ENCODE data around the gene FOXO6. TPM values are rescaled to one million over a fixed set of nuclear protein-coding genes. Genes with fewer than 3 reads are reported as not detected.

Gene FOXO6
- total and polyA plus RNA-seq, 2 donors = 1.2 to 1.5 TPM

DNA sequence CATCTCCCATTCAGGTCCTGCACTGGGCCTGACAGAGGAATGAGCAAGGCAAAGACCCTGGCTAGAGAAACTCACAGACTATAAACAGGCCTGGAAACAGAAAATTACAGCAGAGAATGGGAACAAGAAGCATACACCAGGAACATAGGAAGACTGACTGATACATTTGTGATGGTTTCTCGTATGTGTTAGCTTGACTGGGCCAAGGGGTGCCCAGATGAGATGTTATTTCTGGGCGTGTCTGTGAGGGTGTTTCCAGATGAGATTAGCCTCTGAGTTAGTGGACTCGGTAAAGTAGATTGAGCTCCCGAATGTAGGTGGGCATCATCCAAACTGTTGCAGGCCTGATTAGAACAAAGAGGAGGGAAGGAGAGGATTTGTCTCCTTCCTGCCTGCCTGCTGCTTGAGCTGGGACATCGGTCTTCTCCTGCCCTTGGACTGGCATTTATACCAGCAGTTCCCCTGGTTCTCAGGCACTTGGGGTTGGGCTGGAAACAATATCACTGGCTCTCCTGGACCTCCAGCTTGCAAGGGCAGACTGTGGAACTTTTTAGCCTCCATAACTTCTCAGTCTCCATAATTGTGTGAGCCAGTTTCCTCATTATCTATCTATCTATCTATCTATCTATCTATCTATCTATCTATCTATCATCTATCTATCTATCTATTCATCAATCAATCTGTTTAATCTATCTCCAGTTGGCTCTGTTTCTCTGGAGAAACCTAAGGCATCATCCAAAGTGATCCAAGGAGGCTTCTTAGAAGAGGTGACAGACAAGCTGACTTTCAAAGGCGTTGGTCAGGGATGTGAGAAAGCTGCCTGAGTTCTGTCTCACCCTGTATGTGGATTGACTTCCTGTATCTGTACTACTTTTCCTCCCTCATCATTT is 9.7 kb upstream of the FOXO6 start:
- H3K36me3 ChIP-seq (ENCODE audit: insufficient read depth) = no peaks in the 10 kb centered on the region
- H3K4me1 ChIP-seq (ENCODE audit: insufficient read depth) = no peaks in the 10 kb centered on the region
- no peak overlapping the region for H3K27ac ChIP-seq (ENCODE audit: low read depth)
- no peak for DNase-seq (ENCODE audit: extremely low spot score)
- WGBS = 83% methylated on average over 6 of the region's 6 CpGs
- no peak overlapping the region for H3K4me3 ChIP-seq (ENCODE audit: low read depth, low read length)

DNA sequence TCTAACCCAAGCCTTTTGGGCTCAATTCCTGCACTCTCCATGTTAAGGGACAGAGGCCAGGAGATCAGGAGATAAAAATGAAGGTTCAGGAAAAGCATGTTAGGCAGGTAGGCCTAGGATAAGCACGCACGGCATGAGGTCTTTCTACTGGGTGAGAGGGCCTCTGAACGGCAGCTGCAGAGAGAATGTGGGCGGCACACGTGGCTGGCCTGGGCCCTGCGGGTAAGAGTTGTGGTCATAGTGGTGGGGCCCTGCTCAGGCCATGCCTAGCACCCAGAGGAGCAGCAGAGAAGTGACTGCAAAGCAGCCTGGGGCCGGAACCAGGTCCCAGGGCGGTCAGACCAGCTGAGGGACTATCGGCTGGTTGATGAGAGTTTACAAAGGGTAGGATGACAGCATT is 7.5 kb upstream of the FOXO6 start:
- no peak for DNase-seq (ENCODE audit: extremely low spot score)
- H3K36me3 ChIP-seq (ENCODE audit: insufficient read depth) = no peaks in the 10 kb centered on the region
- WGBS = 78% methylated on average over 9 of the region's 9 CpGs

DNA sequence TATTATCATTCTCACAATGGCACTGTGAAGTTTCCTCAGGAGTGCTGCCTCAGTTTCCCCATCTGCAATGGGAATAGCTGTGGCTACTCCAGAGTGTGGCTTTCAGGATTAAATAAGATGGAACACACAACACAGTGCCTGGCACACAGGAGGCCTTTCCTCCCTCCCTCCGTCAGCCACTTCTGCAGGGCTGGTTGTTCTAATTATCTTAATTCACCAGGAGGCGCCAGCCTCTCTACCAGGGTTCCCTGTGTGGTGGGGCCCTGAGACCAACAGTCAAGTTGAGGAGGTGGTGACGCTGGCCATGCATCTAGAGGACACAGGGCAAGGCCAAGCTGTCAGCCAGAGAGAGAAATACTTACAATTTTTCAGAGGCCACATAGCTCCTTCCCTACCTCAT is 6.3 kb upstream of the FOXO6 start:
- Histone ChIP-seq H3K36me3 (ENCODE audit: insufficient read depth) (no peaks in the 10 kb centered on the region), H3K27ac (ENCODE audit: low read depth) (no peak overlapping the region), H3K4me1 (ENCODE audit: insufficient read depth) (no peaks in the 10 kb centered on the region), H3K4me3 (ENCODE audit: low read depth, low read length) (no peak overlapping the region)
- WGBS = 95% methylated on average over 3 of the region's 3 CpGs
- DNase-seq (ENCODE audit: extremely low spot score) = no peak

More for the DNA sequence above, 7.5 kb upstream of the FOXO6 start:
- Histone ChIP-seq H3K4me3 (ENCODE audit: low read depth, low read length) (no peak overlapping the region), H3K4me1 (ENCODE audit: insufficient read depth) (no peaks in the 10 kb centered on the region), H3K27ac (ENCODE audit: low read depth) (no peak overlapping the region)

DNA sequence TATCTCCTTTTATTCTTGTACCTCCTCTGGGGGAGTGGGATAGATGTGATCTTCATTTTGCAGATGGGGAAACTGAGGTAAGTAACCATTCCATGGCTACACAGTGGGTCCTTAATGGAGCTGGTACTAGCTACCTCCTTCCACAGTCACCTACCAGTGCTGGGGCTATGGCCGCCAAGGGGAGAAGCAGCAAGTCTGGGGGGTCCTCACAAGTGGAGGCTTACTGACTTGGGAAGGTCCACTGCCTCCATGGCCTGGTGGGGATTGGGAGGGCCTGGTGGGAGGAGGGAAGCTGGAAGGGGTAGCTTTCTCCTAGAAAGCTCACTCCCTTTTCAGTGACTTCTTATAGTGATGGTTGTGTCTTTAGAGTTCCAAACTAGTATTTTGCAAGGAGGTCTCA is 5.9 kb upstream of the FOXO6 start:
- no peaks in the 10 kb centered on the region for H3K4me1 ChIP-seq (ENCODE audit: insufficient read depth)
- H3K4me3 ChIP-seq (ENCODE audit: low read depth, low read length) = no peak overlapping the region
- H3K27ac ChIP-seq (ENCODE audit: low read depth) = no peak overlapping the region
- no peaks in the 10 kb centered on the region for H3K36me3 ChIP-seq (ENCODE audit: insufficient read depth)
- 100% methylated on average over 1 of the region's 1 CpG for WGBS
- DNase-seq (ENCODE audit: extremely low spot score) = no peak

DNA sequence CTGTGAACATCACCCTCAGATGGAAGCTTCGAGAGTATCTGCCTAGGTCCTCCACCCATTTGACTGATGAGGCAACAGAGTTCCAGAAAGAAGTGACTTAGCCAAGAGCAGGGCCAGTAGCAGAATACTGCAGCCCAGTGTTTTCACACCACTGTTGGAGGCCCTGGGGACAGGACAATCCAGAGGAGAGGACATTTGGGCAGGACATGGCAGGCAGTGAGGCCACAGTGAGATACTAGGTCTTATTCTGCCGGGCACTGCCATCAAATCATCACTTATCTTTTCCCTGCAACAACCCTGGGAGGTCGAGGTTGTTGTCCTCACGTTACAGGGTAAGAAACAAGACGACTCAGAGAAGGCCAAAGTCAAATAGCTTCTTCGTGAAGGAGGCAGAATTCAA is 5.5 kb upstream of the FOXO6 start:
- no peak overlapping the region for H3K4me3 ChIP-seq (ENCODE audit: low read depth, low read length)
- 86% methylated on average over 6 of the region's 6 CpGs for WGBS
- H3K27ac ChIP-seq (ENCODE audit: low read depth) = no peak overlapping the region
- no peaks in the 10 kb centered on the region for H3K4me1 ChIP-seq (ENCODE audit: insufficient read depth)
- DNase-seq (ENCODE audit: extremely low spot score) = no peak
- no peaks in the 10 kb centered on the region for H3K36me3 ChIP-seq (ENCODE audit: insufficient read depth)

- 93% methylated on average over 4 of the region's 4 CpGs for WGBS
- Histone ChIP-seq H3K4me3 (ENCODE audit: low read depth, low read length) (no peak overlapping the region), H3K4me1 (ENCODE audit: insufficient read depth) (no peaks in the 10 kb centered on the region), H3K27ac (ENCODE audit: low read depth) (no peak overlapping the region), H3K36me3 (ENCODE audit: insufficient read depth) (no peaks in the 10 kb centered on the region)
- DNase-seq (ENCODE audit: extremely low spot score) = no peak
Observed at GRCh38 chr1:41356752-41357151, 4.5 kb upstream of the FOXO6 start.

GRCh38 chr1:41357451-41358101 is 3.7 kb upstream of the FOXO6 start:
- DNase-seq (ENCODE audit: extremely low spot score) = no peak
- Histone ChIP-seq H3K4me3 (ENCODE audit: low read depth, low read length) (no peak overlapping the region), H3K36me3 (ENCODE audit: insufficient read depth) (no peaks in the 10 kb centered on the region), H3K4me1 (ENCODE audit: insufficient read depth) (no peaks in the 10 kb centered on the region), H3K27ac (ENCODE audit: low read depth) (no peak overlapping the region)
- WGBS = 46% methylated on average over 6 of the region's 6 CpGs

DNA sequence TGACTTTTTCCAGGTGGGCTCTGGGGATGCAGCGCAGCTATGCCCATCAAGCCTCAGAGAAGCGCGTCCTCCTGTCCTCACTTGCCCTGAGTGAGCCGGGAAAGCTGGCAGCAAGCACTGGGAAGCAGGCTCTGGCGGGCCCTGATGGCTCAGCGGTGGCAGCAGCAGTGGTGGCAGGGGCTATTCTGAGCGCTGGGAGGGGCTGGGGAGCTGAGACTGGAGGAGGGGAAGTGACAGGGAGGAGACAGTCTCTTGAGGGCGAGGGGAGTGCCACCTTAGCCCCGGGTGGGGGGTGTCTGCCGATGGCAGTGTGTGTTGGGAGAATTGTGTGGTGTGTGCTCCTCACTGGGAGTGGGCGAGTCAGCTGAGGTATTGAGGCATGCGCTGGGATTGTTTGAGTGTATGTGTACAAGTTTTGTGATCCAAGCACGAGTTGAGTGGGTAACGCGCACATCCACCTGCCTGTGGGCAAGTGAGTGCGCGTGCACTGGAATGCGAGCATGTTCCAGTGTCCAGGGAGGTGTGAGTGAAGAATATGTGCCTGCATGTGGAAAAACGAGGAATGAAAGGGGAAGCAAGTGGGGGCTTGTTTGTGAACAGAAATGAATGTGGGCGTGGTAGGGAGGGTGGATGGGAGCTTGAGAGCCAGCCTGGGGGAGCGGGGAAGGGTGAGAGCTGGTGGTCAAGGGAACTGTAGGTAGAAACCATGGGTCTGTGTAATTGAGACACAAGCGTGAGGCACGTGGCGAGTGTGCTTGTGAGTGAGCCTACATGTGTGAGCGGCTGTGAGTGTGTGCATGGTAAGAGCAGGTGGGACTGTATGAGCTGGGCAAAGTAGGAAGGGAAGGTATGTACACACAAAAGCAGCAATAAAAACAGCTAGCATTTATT is 2.9 kb upstream of the FOXO6 start:
- no peaks in the 10 kb centered on the region for H3K4me1 ChIP-seq (ENCODE audit: insufficient read depth)
- no peak for DNase-seq (ENCODE audit: extremely low spot score)
- no peak overlapping the region for H3K4me3 ChIP-seq (ENCODE audit: low read depth, low read length)
- 69% methylated on average over 25 of the region's 25 CpGs for WGBS
- H3K27ac ChIP-seq (ENCODE audit: low read depth) = peak overlapping the region; percentile 26
- H3K36me3 ChIP-seq (ENCODE audit: insufficient read depth) = no peaks in the 10 kb centered on the region

- Histone ChIP-seq H3K4me1 (ENCODE audit: insufficient read depth) (no peaks in the 10 kb centered on the region), H3K36me3 (ENCODE audit: insufficient read depth) (no peaks in the 10 kb centered on the region), H3K27ac (ENCODE audit: low read depth) (no peak overlapping the region), H3K4me3 (ENCODE audit: low read depth, low read length) (no peak overlapping the region)
- WGBS = 92% methylated on average over 10 of the region's 10 CpGs
- DNase-seq (ENCODE audit: extremely low spot score) = no peak
Observed at GRCh38 chr1:41359211-41360073, 1.8 kb upstream of the FOXO6 start.

- H3K4me3 ChIP-seq (ENCODE audit: low read depth, low read length) = no peak overlapping the region
- DNase-seq (ENCODE audit: extremely low spot score) = no peak
- H3K36me3 ChIP-seq (ENCODE audit: insufficient read depth) = no peaks in the 10 kb centered on the region
- 75% methylated on average over 12 of the region's 12 CpGs for WGBS
- no peaks in the 10 kb centered on the region for H3K4me1 ChIP-seq (ENCODE audit: insufficient read depth)
- H3K27ac ChIP-seq (ENCODE audit: low read depth) = no peak overlapping the region
Observed at GRCh38 chr1:41360074-41360785, 1.0 kb upstream of the FOXO6 start.

DNA sequence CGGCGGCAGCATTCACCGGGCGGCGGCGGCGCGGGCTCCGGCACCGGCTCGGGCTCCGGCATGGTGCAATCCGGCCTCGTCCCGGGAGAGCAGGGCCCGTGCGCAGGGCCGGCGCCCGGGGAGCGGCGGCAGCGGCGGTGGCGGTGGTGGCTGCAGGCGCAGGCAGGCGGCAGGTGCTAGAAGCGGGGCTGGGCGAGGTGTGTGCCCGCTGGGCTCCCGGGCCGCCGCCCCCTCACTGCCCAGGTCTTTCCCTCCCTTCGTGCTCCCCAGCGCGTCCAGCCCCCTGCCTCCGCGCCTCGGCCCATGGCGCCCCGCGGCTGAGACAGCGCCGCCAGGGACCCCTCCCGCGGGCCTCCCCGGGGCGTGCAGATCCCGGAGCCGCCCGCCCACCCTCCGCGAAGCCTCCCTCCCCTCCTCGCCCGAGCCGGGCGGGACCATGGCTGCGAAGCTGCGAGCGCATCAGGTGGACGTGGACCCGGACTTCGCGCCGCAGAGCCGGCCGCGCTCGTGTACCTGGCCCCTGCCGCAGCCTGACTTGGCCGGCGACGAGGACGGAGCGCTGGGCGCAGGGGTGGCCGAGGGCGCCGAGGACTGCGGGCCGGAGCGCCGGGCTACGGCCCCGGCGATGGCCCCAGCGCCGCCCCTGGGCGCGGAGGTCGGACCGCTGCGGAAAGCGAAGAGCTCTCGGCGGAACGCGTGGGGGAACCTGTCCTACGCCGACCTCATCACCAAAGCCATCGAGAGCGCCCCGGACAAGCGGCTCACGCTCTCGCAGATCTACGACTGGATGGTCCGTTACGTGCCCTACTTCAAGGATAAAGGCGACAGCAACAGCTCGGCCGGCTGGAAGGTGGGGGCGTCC is 492 bp downstream of the FOXO6 start:
- under 1% methylated on average over 113 of the region's 113 CpGs for WGBS
- peak overlapping the region; percentile 55 for H3K4me3 ChIP-seq (ENCODE audit: low read depth, low read length)
- no peaks in the 10 kb centered on the region for H3K36me3 ChIP-seq (ENCODE audit: insufficient read depth)
- no peak for DNase-seq (ENCODE audit: extremely low spot score)
- no peak overlapping the region for H3K27ac ChIP-seq (ENCODE audit: low read depth)
- no peaks in the 10 kb centered on the region for H3K4me1 ChIP-seq (ENCODE audit: insufficient read depth)

DNA sequence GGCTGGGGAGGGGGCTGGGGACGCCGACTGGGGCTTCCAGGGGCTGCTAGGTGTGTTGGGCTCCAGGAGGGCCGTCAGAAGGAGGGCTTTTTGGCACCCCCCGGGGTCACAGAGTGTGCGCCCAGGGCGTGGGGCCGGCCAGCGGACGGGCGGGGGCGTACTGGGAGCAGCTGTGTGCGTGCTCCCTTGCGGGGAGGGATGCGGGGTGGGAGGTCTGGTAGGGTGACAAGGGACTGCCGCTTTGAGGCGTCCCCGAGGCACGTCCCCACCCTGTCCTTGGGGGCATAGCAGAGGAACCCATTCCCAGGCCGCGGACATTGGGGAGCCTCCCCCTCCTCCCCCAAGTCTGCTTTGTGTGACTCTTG is 1.1 kb downstream of the FOXO6 start:
- WGBS = 15% methylated on average over 20 of the region's 20 CpGs
- no peak overlapping the region for H3K27ac ChIP-seq (ENCODE audit: low read depth)
- H3K4me3 ChIP-seq (ENCODE audit: low read depth, low read length) = peak overlapping the region; percentile 55
- no peak for DNase-seq (ENCODE audit: extremely low spot score)
- no peaks in the 10 kb centered on the region for H3K4me1 ChIP-seq (ENCODE audit: insufficient read depth)
- H3K36me3 ChIP-seq (ENCODE audit: insufficient read depth) = no peaks in the 10 kb centered on the region

Measured in urinary bladder (tissue), 4 donors.